H1 (cell line): Measurements from ENCODE around the gene TRAPPC2B. TPM values are rescaled to one million over a fixed set of nuclear protein-coding genes. Genes with fewer than 3 reads are reported as not detected.

Experiments
- CTCF ChIA-PET: fragments of 300-600 bp; sonication (Branson Sonifier 250); formaldehyde crosslinking; loops from one replicate; lab custom pipeline; 2021; ENCODE audit not compliant: partially characterized antibody; lab: Charles Lee
- POLR2A ChIA-PET: fragments of 300-600 bp; sonication (Branson Sonifier 250); formaldehyde crosslinking; loops from one replicate; lab custom pipeline; 2021; ENCODE audit warnings: inconsistent platforms; ENCODE audit not compliant: partially characterized antibody; lab: Charles Lee
- DNase-seq, 2 experiments: peaks; one replicate each; pipeline versions ENCODE4 v3.0.0 to v3.0.0-alpha.2; 2010 to 2022; ENCODE audit warnings: low spot score in 2 of 2, low read depth in 1 of 2, mixed read lengths in 1 of 2
- FAIRE-seq: peaks from 2 replicates; lab custom pipeline; 2011; peaks lifted over from hg19 to GRCh38; lab: Jason Lieb, UNC
- H2AFZ ChIP-seq: 2 replicates; pipeline ENCODE4 v1.8.1; 2012; ENCODE audit warnings: low read length, inconsistent platforms
- H2AK5ac ChIP-seq: 2 replicates; pipeline ENCODE4 v1.6.1; 2013; ENCODE audit warnings: low read depth, low read length
- H2BK120ac ChIP-seq: replicated peaks from 2 replicates; pipeline ENCODE3; 2013; ENCODE audit warnings: low read depth, low read length, inconsistent platforms
- H2BK12ac ChIP-seq: 2 replicates; pipeline ENCODE4 v1.6.1; 2013; ENCODE audit warnings: low read depth, low read length
- H2BK15ac ChIP-seq: 2 replicates; pipeline ENCODE4 v1.6.1; 2013; ENCODE audit warnings: low read length
- H2BK20ac ChIP-seq: 2 replicates; pipeline ENCODE4 v1.6.1; 2013; ENCODE audit warnings: low read length
- H2BK5ac ChIP-seq: 2 replicates; pipeline ENCODE4 v1.6.1; 2013; ENCODE audit warnings: low read depth, low read length
- H3K14ac ChIP-seq: 2 replicates; pipeline ENCODE4 v1.6.1; 2013; ENCODE audit warnings: inconsistent platforms; ENCODE audit not compliant: insufficient read length
- H3K18ac ChIP-seq: 2 replicates; pipeline ENCODE4 v1.6.1; 2013; ENCODE audit warnings: low read length; ENCODE audit errors: extremely low read depth
- H3K23ac ChIP-seq: 2 replicates; pipeline ENCODE4 v1.6.1; 2013; ENCODE audit warnings: inconsistent platforms; ENCODE audit not compliant: insufficient read length
- H3K23me2 ChIP-seq: 2 replicates; pipeline ENCODE4 v1.6.1; 2013; ENCODE audit warnings: low read depth, low read length
- H3K27ac ChIP-seq: 2 replicates; pipeline ENCODE4 v1.6.1; 2011; ENCODE audit warnings: low read depth, low read length, inconsistent platforms
- H3K27me3 ChIP-seq, 4 experiments: replicated peaks in 1 of 4; 1 replicate in 1 of 4; 2 replicates in 3 of 4; pipeline versions ENCODE4 v1.6.1 to v1.8.1; 2011 to 2013; ENCODE audit warnings: low read length in 3 of 4, mild to moderate bottlenecking in 3 of 4, inconsistent platforms in 2 of 4, mixed read lengths in 2 of 4, moderate library complexity in 1 of 4; ENCODE audit not compliant: control insufficient read depth in 3 of 4, insufficient read depth in 3 of 4; ENCODE audit errors: extremely low read depth in 1 of 4
- H3K36me3 ChIP-seq, 4 experiments: 2 replicates each; pipeline versions ENCODE4 v1.6.1 to v1.8.1; 2011 to 2013; ENCODE audit warnings: mild to moderate bottlenecking in 4 of 4, low read length in 3 of 4, moderate library complexity in 2 of 4, control low read depth in 1 of 4, inconsistent platforms in 1 of 4; ENCODE audit not compliant: insufficient read depth in 4 of 4, control insufficient read depth in 2 of 4
- H3K4ac ChIP-seq: replicated peaks from 2 replicates; pipeline ENCODE3; 2013; ENCODE audit warnings: low read length, low read depth, mixed read lengths, inconsistent platforms; ENCODE audit not compliant: insufficient read length
- H3K4me1 ChIP-seq, 4 experiments: replicated peaks in 1 of 4; 1 replicate in 1 of 4; 2 replicates in 3 of 4; pipeline versions ENCODE4 v1.6.1 to v1.8.1; 2011 to 2013; ENCODE audit warnings: low read length in 3 of 4, inconsistent platforms in 2 of 4, mixed read lengths in 1 of 4; ENCODE audit not compliant: insufficient read depth in 4 of 4, control insufficient read depth in 3 of 4
- H3K4me2 ChIP-seq, 2 experiments: 2 replicates each; pipeline versions ENCODE4 v1.6.1 to v1.8.1; 2011 to 2013; ENCODE audit warnings: low read depth in 2 of 2, low read length in 2 of 2, control low read depth in 1 of 2, inconsistent platforms in 1 of 2, mild to moderate bottlenecking in 1 of 2; ENCODE audit not compliant: insufficient read depth in 1 of 2
- H3K4me3 ChIP-seq, 4 experiments: fragments of 200-600, 300-600 bp in 1 of 4; sonication (generic), shearing (Covaris generic), sonication (Bioruptor Twin) in 1 of 4; 2 replicates each; pipeline versions ENCODE4 v1.5.1 to v1.8.1; 2011 to 2016; ENCODE audit warnings: low read length in 4 of 4, low read depth in 3 of 4, control low read depth in 2 of 4, inconsistent platforms in 2 of 4, mild to moderate bottlenecking in 2 of 4, mixed read lengths in 1 of 4, moderate library complexity in 1 of 4; ENCODE audit not compliant: insufficient read depth in 2 of 4; ENCODE audit errors: extremely low read depth in 1 of 4
- H3K56ac ChIP-seq: replicated peaks from 2 replicates; pipeline ENCODE3; 2013; ENCODE audit warnings: low read depth, mild to moderate bottlenecking, mixed read lengths, low read length, inconsistent platforms; ENCODE audit not compliant: insufficient read length
- H3K79me1 ChIP-seq: 2 replicates; pipeline ENCODE4 v1.6.1; 2013; ENCODE audit warnings: low read depth, low read length, control low read depth
- H3K79me2 ChIP-seq, 2 experiments: 2 replicates each; pipeline versions ENCODE4 v1.6.1 to v1.8.1; 2012 to 2013; ENCODE audit warnings: low read length in 2 of 2, mild to moderate bottlenecking in 2 of 2, inconsistent platforms in 1 of 2; ENCODE audit not compliant: insufficient read depth in 2 of 2, control insufficient read depth in 1 of 2
- H3K9ac ChIP-seq, 4 experiments: replicated peaks in 1 of 4; 1 replicate in 1 of 4; 2 replicates in 3 of 4; pipeline versions ENCODE4 v1.6.1 to v1.8.1; 2011 to 2013; ENCODE audit warnings: low read depth in 3 of 4, low read length in 3 of 4, control low read depth in 2 of 4, mild to moderate bottlenecking in 2 of 4, moderate library complexity in 2 of 4, inconsistent platforms in 1 of 4; ENCODE audit errors: extremely low read depth in 1 of 4
- H3K9me3 ChIP-seq, 2 experiments: 2 replicates each; pipeline versions ENCODE4 v1.6.1 to v1.8.1; 2012 to 2013; ENCODE audit warnings: mild to moderate bottlenecking in 2 of 2, moderate library complexity in 2 of 2, control low read depth in 1 of 2, inconsistent platforms in 1 of 2, low read depth in 1 of 2, low read length in 1 of 2, mixed read lengths in 1 of 2; ENCODE audit not compliant: insufficient read depth in 2 of 2
- H4K20me1 ChIP-seq, 2 experiments: replicated peaks in 1 of 2; 2 replicates each; pipeline versions ENCODE3 to v1.8.1; 2011 to 2013; ENCODE audit warnings: inconsistent platforms in 2 of 2, low read length in 2 of 2, mild to moderate bottlenecking in 1 of 2; ENCODE audit not compliant: insufficient read depth in 2 of 2, control insufficient read depth in 1 of 2
- H4K5ac ChIP-seq: 2 replicates; pipeline ENCODE4 v1.6.1; 2013; ENCODE audit warnings: low read length, low read depth, mixed read lengths, inconsistent platforms; ENCODE audit not compliant: insufficient read length
- H4K8ac ChIP-seq: 2 replicates; pipeline ENCODE4 v1.8.0; 2013; ENCODE audit warnings: mild to moderate bottlenecking, moderate library complexity, low read length, inconsistent platforms; ENCODE audit not compliant: insufficient read depth; ENCODE audit errors: extremely low read depth
- H4K91ac ChIP-seq: replicated peaks from 2 replicates; pipeline ENCODE3; 2013; ENCODE audit warnings: low read length, mixed read lengths, inconsistent platforms; ENCODE audit not compliant: insufficient read length
- BACH1 ChIP-seq: IDR thresholded peaks from 2 replicates; pipeline ENCODE4 v1.6.1; 2012; ENCODE audit warnings: low read length, improper control_type of control experiment
- CREB1 ChIP-seq: IDR thresholded peaks from 2 replicates; pipeline ENCODE4 v1.6.1; 2012; ENCODE audit warnings: inconsistent platforms
- SIN3A ChIP-seq, 2 experiments: IDR thresholded peaks in 1 of 2; conservative IDR thresholded peaks in 1 of 2; 2 replicates each; pipeline ENCODE4 v1.6.1; 2011 to 2012; ENCODE audit warnings: low read length in 2 of 2, improper control_type of control experiment in 1 of 2, low read depth in 1 of 2, mild to moderate bottlenecking in 1 of 2
- TCF12 ChIP-seq: IDR thresholded peaks from 2 replicates; pipeline ENCODE4 v1.6.1; 2011; ENCODE audit warnings: low read depth, mild to moderate bottlenecking, low read length
- WGBS, 2 experiments: shearing (Covaris generic) in 1 of 2; methylation state at CpG; one replicate each; pipeline versions ENCODE4 v1.1.6 to v1.1.7; 2013 to 2015; ENCODE audit warnings: low lambda C conversion rate in 2 of 2, mixed read lengths in 2 of 2, inconsistent platforms in 1 of 2, low coverage in 1 of 2, missing lambda C conversion rate in 1 of 2; ENCODE audit not compliant: insufficient replicate concordance in 2 of 2, insufficient coverage in 1 of 2, insufficient read length in 1 of 2; ENCODE audit errors: extremely low coverage in 1 of 2, missing lambda C conversion rate in 1 of 2; 5-methylcytosine and 5-hydroxymethylcytosine counted together
- polyA plus RNA-seq, 7 experiments: library from polyadenylated mRNA; depleted of rRNA in 3 of 7; stranded (reverse) in 5 of 7; unstranded in 2 of 7; fragments of >200 nt in 5 of 7; fragments of 200-250 nt in 2 of 7; gene quantifications; 1 replicate in 5 of 7; 2 replicates in 1 of 7; 4 replicates in 1 of 7; pipeline versions ENCODE4 v1.2.1 to v1.2.3, GENCODE V29; 2011 to 2013; ENCODE audit warnings: missing spikeins in 2 of 7, mixed read lengths in 2 of 7
- total RNA-seq: library from RNA; stranded (reverse); fragmentation: NEBNext Ultra II Directional; extraction: Animal tissue kit (Norgen Biotek cat#: 25700); gene quantifications from 2 replicates; pipeline ENCODE4 v1.2.1, GENCODE V29; 2021

The TRAPPC2B gene
- total and polyA plus RNA-seq, 2 of the 8 experiments (the other 6 are each of a cell fraction or from before 2014, with no cell fraction given) = 8.7 to 28.3 TPM

- Histone ChIP-seq H4K20me1 (peaks cover 0 to 7% of the 10 kb centered on the region in 2 experiments), H3K18ac (no peak overlapping the region), H2BK12ac (no peak overlapping the region), H3K4me2 (peak overlapping the region; percentile 87 to 89; a peak in 3 of 4 replicates), H2BK20ac (no peak overlapping the region), H3K56ac (no peak overlapping the region), H3K27me3 (no peaks in the 10 kb centered on the region; a peak in 1 of 7 replicates), H3K79me2 (peaks cover 11 to 29% of the 10 kb centered on the region in 2 experiments), H3K14ac (no peak overlapping the region), H3K23ac (no peak overlapping the region), H3K4me1 (peaks cover 0 to 2% (median under 1%) of the 10 kb centered on the region in 4 experiments; a peak in 3 of 7 replicates), H3K9me3 (no peaks in the 10 kb centered on the region), H4K91ac (no peak overlapping the region), H3K36me3 (peaks cover 5 to 24% (median 14%) of the 10 kb centered on the region in 4 experiments; a peak in 6 of 8 replicates), H3K27ac (no peak overlapping the region), H2AFZ (no peak overlapping the region), H2BK5ac (no peak overlapping the region), H2BK120ac (no peak overlapping the region), H2BK15ac (no peak overlapping the region), H3K23me2 (peaks cover 7% of the 10 kb centered on the region), H3K4ac (no peak overlapping the region), H3K9ac (peak overlapping the region in 1 of 4 experiments; percentile 2; a peak in 1 of 7 replicates), H4K8ac (no peak overlapping the region), H3K4me3 (peak overlapping the region; percentile 2 to 90 (median 82); a peak in 5 of 8 replicates), H3K79me1 (peaks cover 12% of the 10 kb centered on the region), H4K5ac (no peak overlapping the region), H2AK5ac (no peak overlapping the region)
- POLR2A ChIA-PET = interaction anchor here (0.5 to 1.6 kb wide), 8 partner anchors 10 to 42 kb away, joined by 3 to 5 read pairs (median 3); partner anchors contain the start of genes TRAPPC2B and ZNF547
- WGBS, 2 experiments = 82% methylated on average over 3 of the region's 3 CpGs; no CpG with 5 or more reads in 1 of the 2 experiments
- no peak for FAIRE-seq
- CTCF ChIA-PET = interaction anchor here (0.9 to 1.5 kb wide), 3 partner anchors 10 to 14 kb away, joined by 3 to 4 read pairs (median 3); no protein-coding TSS in a partner anchor
- DNase-seq = no peak
- no peak for TF ChIP-seq SIN3A (conservative IDR thresholded peaks at IDR 0.05 in 1 of 2, IDR thresholded peaks at IDR 0.05 in 1 of 2; ENCODE audit: low read depth in 1 of 2, low read length in 2 of 2)
- no peak for TF ChIP-seq TCF12
- no peak for TF ChIP-seq BACH1
- no peak for TF ChIP-seq CREB1
These were observed 41.6 kb upstream of the TRAPPC2B start for GRCh38 chr19:57321751-57322150.
